Caco-2 (cell line): ENCODE results near the gene MAST3. TPM values are rescaled to one million over a fixed set of nuclear protein-coding genes. Genes with fewer than 3 reads are reported as not detected.

Experiments used
- BruUV-seq: library from RNA; stranded (reverse); fragments of 400-500 nt; replicated peaks from 2 replicates; lab custom pipeline; 2021; lab: Mats Ljungman, UMichigan
- CTCF ChIA-PET: fragments of 300-600 bp; sonication (Branson Sonifier 250); formaldehyde crosslinking; loops from one replicate; lab custom pipeline; 2022; ENCODE audit warnings: antibody characterized with exemption; lab: Charles Lee
- POLR2A ChIA-PET: fragments of 300-600 bp; sonication (Branson Sonifier 250); formaldehyde crosslinking; loops from one replicate; lab custom pipeline; 2022; ENCODE audit warnings: antibody characterized with exemption; lab: Charles Lee
- DNase-seq, 2 experiments: peaks; one replicate each; pipeline versions ENCODE4 v3.0.0 to v3.0.0-alpha.2; 2020 to 2022
- H3K27me3 ChIP-seq: replicated peaks from 2 replicates; pipeline ENCODE4 v1.6.0; 2011; ENCODE audit warnings: low read length; ENCODE audit not compliant: control insufficient read depth, insufficient read depth
- H3K36me3 ChIP-seq: 2 replicates; pipeline ENCODE4 v1.5.1; 2011; ENCODE audit warnings: low read length; ENCODE audit not compliant: control insufficient read depth, insufficient read depth
- H3K4me1 ChIP-seq: fragments of 250-450 bp; sonication (Bioruptor Pico); 2 replicates; pipeline ENCODE4 v1.5.1; 2020; ENCODE audit warnings: mild to moderate bottlenecking
- H3K4me3 ChIP-seq: 2 replicates; pipeline ENCODE4 v1.5.1; 2011; ENCODE audit warnings: low read depth, mild to moderate bottlenecking, control low read depth, low read length
- H3K9me3 ChIP-seq: fragments of 250-450 bp; sonication (Bioruptor Pico); 2 replicates; pipeline ENCODE4 v1.5.1; 2020; ENCODE audit warnings: mild to moderate bottlenecking, moderate library complexity
- H3K27ac Mint-ChIP-seq: one replicate; pipeline ENCODE4 v1.8.0; 2022; ENCODE audit warnings: mixed read lengths; ENCODE audit not compliant: unreplicated experiment
- H3K27me3 Mint-ChIP-seq: one replicate; pipeline ENCODE4 v1.8.0; 2022; ENCODE audit warnings: mixed read lengths; ENCODE audit not compliant: insufficient read depth, unreplicated experiment
- H3K36me3 Mint-ChIP-seq: one replicate; pipeline ENCODE4 v1.8.0; 2022; ENCODE audit warnings: mild to moderate bottlenecking, mixed read lengths; ENCODE audit not compliant: insufficient read depth, unreplicated experiment
- H3K4me1 Mint-ChIP-seq: one replicate; pipeline ENCODE4 v1.8.0; 2022; ENCODE audit warnings: low read depth, mixed read lengths; ENCODE audit not compliant: unreplicated experiment
- H3K4me3 Mint-ChIP-seq: one replicate; pipeline ENCODE4 v1.8.0; 2022; ENCODE audit warnings: mild to moderate bottlenecking, moderate library complexity, mixed read lengths; ENCODE audit not compliant: unreplicated experiment
- H3K9me3 Mint-ChIP-seq: one replicate; pipeline ENCODE4 v1.8.0; 2022; ENCODE audit warnings: mixed read lengths; ENCODE audit not compliant: unreplicated experiment
- intact Hi-C: fragments of 100-400 bp; cut with micrococcal nuclease; formaldehyde crosslinking; loops from one replicate; pipeline ENCODE4 v1.10.0; 2022; ENCODE audit not compliant: unreplicated experiment
- total RNA-seq: library from RNA; stranded (reverse); gene quantifications from 2 replicates; pipeline ENCODE4 v1.2.3, GENCODE V29; 2022
- TF ChIP-seq, protein P1 (sequence below), 2 experiments: fragments of 200-600 bp in 1 of 2; IDR thresholded peaks; 1 replicate in 1 of 2; 2 replicates in 1 of 2; pipeline versions ENCODE4 v1.5.1 to v1.8.0; 2011 to 2022; ENCODE audit warnings: antibody characterized with exemption in 1 of 2, control low read depth in 1 of 2, inconsistent platforms in 1 of 2, low read depth in 1 of 2, low read length in 1 of 2, mild to moderate bottlenecking in 1 of 2, moderate library complexity in 1 of 2; ENCODE audit not compliant: insufficient read depth in 1 of 2, severe bottlenecking in 1 of 2, unreplicated experiment in 1 of 2

The MAST3 gene
- total RNA-seq, 1 experiment from 2014 or later: 8.2 TPM

DNA sequence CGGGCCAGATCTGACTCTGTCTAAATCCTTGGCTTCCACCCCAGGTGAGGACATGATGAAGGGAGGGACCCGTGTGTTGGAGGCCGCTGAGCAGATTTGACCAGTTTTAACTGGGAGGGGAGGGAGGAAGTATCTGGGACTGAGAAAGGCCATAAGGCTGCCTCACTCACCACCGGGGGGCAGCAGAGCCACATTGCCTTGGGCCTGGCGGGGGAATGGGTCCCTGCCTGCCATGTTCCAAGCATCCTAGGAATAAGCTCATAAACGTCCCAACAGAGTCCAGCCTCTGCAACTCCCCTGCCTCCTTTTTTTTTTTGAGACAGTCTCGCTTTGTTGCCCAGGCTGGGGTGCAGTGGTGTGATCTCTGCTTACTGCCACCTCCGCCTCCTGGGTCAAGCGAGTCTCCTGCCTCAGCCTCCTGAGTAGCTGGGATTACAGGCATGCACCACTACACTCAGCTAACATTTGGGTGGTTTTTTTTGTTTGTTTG, 15.5 kb downstream of the MAST3 start:
- H3K36me3 ChIP-seq: no peaks in the 10 kb centered on the region
- Mint-ChIP-seq H3K4me1 (peaks cover 13% of the 10 kb centered on the region), H3K27ac (peak overlapping the region; percentile 38), H3K36me3 (peaks cover 5% of the 10 kb centered on the region), H3K27me3 (no peaks in the 10 kb centered on the region), H3K9me3 (no peaks in the 10 kb centered on the region), H3K4me3 (no peak overlapping the region)
- H3K27me3 ChIP-seq: no peaks in the 10 kb centered on the region
- no peaks in the 10 kb centered on the region for H3K9me3 ChIP-seq
- TF ChIP-seq, protein P1, sequence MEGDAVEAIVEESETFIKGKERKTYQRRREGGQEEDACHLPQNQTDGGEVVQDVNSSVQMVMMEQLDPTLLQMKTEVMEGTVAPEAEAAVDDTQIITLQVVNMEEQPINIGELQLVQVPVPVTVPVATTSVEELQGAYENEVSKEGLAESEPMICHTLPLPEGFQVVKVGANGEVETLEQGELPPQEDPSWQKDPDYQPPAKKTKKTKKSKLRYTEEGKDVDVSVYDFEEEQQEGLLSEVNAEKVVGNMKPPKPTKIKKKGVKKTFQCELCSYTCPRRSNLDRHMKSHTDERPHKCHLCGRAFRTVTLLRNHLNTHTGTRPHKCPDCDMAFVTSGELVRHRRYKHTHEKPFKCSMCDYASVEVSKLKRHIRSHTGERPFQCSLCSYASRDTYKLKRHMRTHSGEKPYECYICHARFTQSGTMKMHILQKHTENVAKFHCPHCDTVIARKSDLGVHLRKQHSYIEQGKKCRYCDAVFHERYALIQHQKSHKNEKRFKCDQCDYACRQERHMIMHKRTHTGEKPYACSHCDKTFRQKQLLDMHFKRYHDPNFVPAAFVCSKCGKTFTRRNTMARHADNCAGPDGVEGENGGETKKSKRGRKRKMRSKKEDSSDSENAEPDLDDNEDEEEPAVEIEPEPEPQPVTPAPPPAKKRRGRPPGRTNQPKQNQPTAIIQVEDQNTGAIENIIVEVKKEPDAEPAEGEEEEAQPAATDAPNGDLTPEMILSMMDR (IDR thresholded peaks at IDR 0.05; ENCODE audit: insufficient read depth in 1 of 2, low read depth in 1 of 2, low read length in 1 of 2, severe bottlenecking in 1 of 2, unreplicated experiment in 1 of 2): peak; percentile 87 to 89
- DNase-seq: peak; percentile 85 to 92
- no TSS peak for BruUV-seq
- CTCF ChIA-PET: interaction anchor here (0.6 to 2.1 kb wide), 24 partner anchors 9 to 216 kb away, joined by 3 to 25 read pairs (median 6); partner anchors contain the start of genes IFI30, JUND, MPV17L2 and PIK3R2
- H3K4me3 ChIP-seq: no peak overlapping the region
- POLR2A ChIA-PET: interaction anchor here (1.0 kb wide), 1 partner anchor 79 kb away, joined by 3 read pairs; no protein-coding TSS in a partner anchor
- peaks cover 17% of the 10 kb centered on the region for H3K4me1 ChIP-seq
- intact Hi-C loops: loop anchor here (1.0 kb wide), 2 partner anchors 39 to 55 kb away; no protein-coding TSS in a partner anchor

DNA sequence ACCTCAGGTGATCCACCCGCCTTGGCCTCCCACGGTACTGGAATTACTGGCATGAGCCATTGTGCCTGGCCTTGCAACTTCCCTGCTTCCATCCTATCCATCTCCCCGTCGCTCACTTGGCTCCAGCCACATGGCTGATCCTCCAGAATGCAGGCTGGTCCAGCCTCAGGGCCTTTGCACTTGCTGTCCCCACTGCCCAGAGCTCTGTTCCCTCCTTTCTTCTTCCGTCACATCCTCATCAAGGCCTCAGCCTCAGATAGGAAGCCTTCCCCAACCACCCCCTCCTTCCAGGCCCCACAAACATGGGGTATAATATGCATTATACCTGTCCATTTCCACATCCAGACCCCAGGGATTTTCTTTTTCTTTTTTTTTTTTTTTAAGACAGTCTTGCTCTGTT, 16.2 kb downstream of the MAST3 start:
- H3K9me3 ChIP-seq: no peaks in the 10 kb centered on the region
- H3K27ac Mint-ChIP-seq: no peak overlapping the region
- POLR2A ChIA-PET: no interaction called here
- H3K4me1 Mint-ChIP-seq: peaks cover 11% of the 10 kb centered on the region
- TF ChIP-seq, protein P1 (IDR thresholded peaks at IDR 0.05; ENCODE audit: insufficient read depth in 1 of 2, low read depth in 1 of 2, low read length in 1 of 2, severe bottlenecking in 1 of 2, unreplicated experiment in 1 of 2): no peak
- CTCF ChIA-PET: interaction anchor here (1.1 to 2.1 kb wide), 6 partner anchors 38 to 215 kb away, joined by 6 to 25 read pairs (median 15); partner anchors contain the start of gene PIK3R2
- BruUV-seq: no TSS peak
- peaks cover 5% of the 10 kb centered on the region for H3K36me3 Mint-ChIP-seq
- intact Hi-C loops: loop anchor here (1.0 kb wide), 2 partner anchors 38 to 54 kb away; no protein-coding TSS in a partner anchor
- peaks cover 12% of the 10 kb centered on the region for H3K4me1 ChIP-seq
- no peaks in the 10 kb centered on the region for H3K27me3 Mint-ChIP-seq
- no peaks in the 10 kb centered on the region for H3K9me3 Mint-ChIP-seq
- no peak overlapping the region for H3K4me3 ChIP-seq
- H3K4me3 Mint-ChIP-seq: no peak overlapping the region
- no peaks in the 10 kb centered on the region for H3K27me3 ChIP-seq
- no peak for DNase-seq
- H3K36me3 ChIP-seq: no peaks in the 10 kb centered on the region

GRCh38 chr19:18114483-18114882, 16.9 kb downstream of the MAST3 start:
- Mint-ChIP-seq H3K27me3 (no peaks in the 10 kb centered on the region), H3K27ac (no peak overlapping the region), H3K9me3 (no peaks in the 10 kb centered on the region), H3K4me3 (no peak overlapping the region), H3K4me1 (peaks cover 5% of the 10 kb centered on the region), H3K36me3 (peaks cover 5% of the 10 kb centered on the region)
- no peaks in the 10 kb centered on the region for H3K27me3 ChIP-seq
- no peaks in the 10 kb centered on the region for H3K9me3 ChIP-seq
- ChIA-PET POLR2A (no interaction called here), CTCF (interaction anchor here (2.1 kb wide), 1 partner anchor 135 kb away, joined by 8 read pairs; no protein-coding TSS in a partner anchor)
- DNase-seq: no peak
- intact Hi-C loops: no loop called here
- TF ChIP-seq, protein P1 (IDR thresholded peaks at IDR 0.05; ENCODE audit: insufficient read depth in 1 of 2, low read depth in 1 of 2, low read length in 1 of 2, severe bottlenecking in 1 of 2, unreplicated experiment in 1 of 2): no peak
- no TSS peak for BruUV-seq
- no peak overlapping the region for H3K4me3 ChIP-seq
- H3K36me3 ChIP-seq: no peaks in the 10 kb centered on the region; the same call in 1 of the 2 replicates
- peaks cover 5% of the 10 kb centered on the region for H3K4me1 ChIP-seq
